Uterus (tissue), 2 donors: ENCODE measurements around the gene PRKCE.

Experiments
- CTCF ChIP-seq, 4 experiments: fragments of 200-600 bp in 2 of 4; fragments of 450-650 bp in 2 of 4; sonication (generic) in 2 of 4; IDR thresholded peaks; one replicate each; pipeline ENCODE4 v1.5.1; 2016 to 2019; ENCODE audit warnings: antibody characterized with exemption in 4 of 4, mild to moderate bottlenecking in 2 of 4, moderate library complexity in 1 of 4
- POLR2A ChIP-seq, 2 donors: fragments of 450-650 bp; IDR thresholded peaks; one replicate each; pipeline ENCODE4 v1.6.1; 2016; ENCODE audit warnings: antibody characterized with exemption in 2 of 2, mild to moderate bottlenecking in 1 of 2, moderate library complexity in 1 of 2

GRCh38 chr2:46120792-46121555, 469.5 kb downstream of the PRKCE start:
- no peak for TF ChIP-seq CTCF (IDR thresholded peaks at IDR 0.05)
- no peak for TF ChIP-seq POLR2A (IDR thresholded peaks at IDR 0.05)
